ENCODE measurements around the gene PRELP. TPM values are rescaled to one million over a fixed set of nuclear protein-coding genes. Genes with fewer than 3 reads are reported as not detected.

The PRELP gene
- total and polyA plus RNA-seq, 2 of the 8 experiments (the other 6 are each of a cell fraction or from before 2014, with no cell fraction given): 0.13 to 0.23 TPM

- H3K9ac ChIP-seq (replicated peaks in 1 of 4; ENCODE audit: extremely low read depth in 1 of 4, low read depth in 3 of 4, low read length in 3 of 4): no peak overlapping the region; a peak in 1 of 7 replicates
- 65% methylated on average over 6 of the region's 6 CpGs; no CpG with 5 or more reads in 1 of the 2 experiments for WGBS, 2 experiments (ENCODE audit: extremely low coverage in 1 of 2, insufficient coverage in 1 of 2, insufficient read length in 1 of 2, insufficient replicate concordance in 2 of 2, low coverage in 1 of 2, low lambda C conversion rate in 2 of 2, missing lambda C conversion rate in 1 of 2)
- TF ChIP-seq CHD1 (IDR thresholded peaks at IDR 0.05; ENCODE audit: low read depth, low read length) (no peak), TCF12 (IDR thresholded peaks at IDR 0.05; ENCODE audit: low read depth, low read length) (no peak), CTBP2 (IDR thresholded peaks at IDR 0.05; ENCODE audit: borderline replicate concordance, insufficient read depth, insufficient read length, low read length) (no peak), EP300 (IDR thresholded peaks at IDR 0.05; ENCODE audit: borderline replicate concordance in 1 of 2, low read depth in 2 of 2, low read length in 2 of 2) (no peak), CBX5 (IDR thresholded peaks at IDR 0.05; ENCODE audit: low read depth, low read length) (no peak), USF2 (IDR thresholded peaks at IDR 0.05; ENCODE audit: low read length) (no peak), SIX5 (IDR thresholded peaks at IDR 0.05; ENCODE audit: low read depth, low read length) (no peak), EZH2 (IDR thresholded peaks at IDR 0.05; ENCODE audit: low read depth, low read length, severe bottlenecking) (no peak), RNF2 (IDR thresholded peaks at IDR 0.05; ENCODE audit: borderline replicate concordance, low read depth, low read length, missing control alignments, poor library complexity, severe bottlenecking) (no peak), SP4 (IDR thresholded peaks at IDR 0.05; ENCODE audit: low read length) (no peak), BRCA1 (IDR thresholded peaks at IDR 0.05; ENCODE audit: low read depth, low read length) (no peak), TAF7 (optimal IDR thresholded peaks at IDR 0.05; ENCODE audit: borderline replicate concordance, low read depth, low read length) (no peak)
Observed at GRCh38 chr1:203519896-203520295, 44.3 kb downstream of the PRELP start.

More at GRCh38 chr1:203519896-203520295, 44.3 kb downstream of the PRELP start:
- Histone ChIP-seq H3K9me3 (ENCODE audit: insufficient read depth in 2 of 2, low read depth in 1 of 2, low read length in 1 of 2) (no peaks in the 10 kb centered on the region), H2BK120ac (replicated peaks; ENCODE audit: low read depth, low read length) (no peak overlapping the region), H3K56ac (replicated peaks; ENCODE audit: insufficient read length, low read depth, low read length) (no peak overlapping the region), H2AFZ (ENCODE audit: low read length) (no peak overlapping the region), H2BK12ac (ENCODE audit: low read depth, low read length) (peak overlapping the region; percentile 98), H4K91ac (replicated peaks; ENCODE audit: insufficient read length, low read length) (peak overlapping the region; percentile 41), H4K8ac (ENCODE audit: extremely low read depth, insufficient read depth, low read length) (no peak overlapping the region), H2BK20ac (ENCODE audit: low read length) (peak overlapping the region; percentile 76), H3K27me3 (replicated peaks in 1 of 4; ENCODE audit: control insufficient read depth in 3 of 4, extremely low read depth in 1 of 4, insufficient read depth in 3 of 4, low read length in 3 of 4) (peaks cover 7 to 61% (median 49%) of the 10 kb centered on the region in 4 experiments), H3K14ac (ENCODE audit: insufficient read length) (no peak overlapping the region), H3K4me1 (replicated peaks in 1 of 4; ENCODE audit: control insufficient read depth in 3 of 4, insufficient read depth in 4 of 4, low read length in 3 of 4) (peaks cover 27 to 63% (median 42%) of the 10 kb centered on the region in 4 experiments), H2BK15ac (ENCODE audit: low read length) (peak overlapping the region; percentile 98), H3K27ac (ENCODE audit: low read depth, low read length) (no peak overlapping the region), H3K79me2 (ENCODE audit: control insufficient read depth in 1 of 2, insufficient read depth in 2 of 2, low read length in 2 of 2) (no peaks in the 10 kb centered on the region), H3K23me2 (ENCODE audit: low read depth, low read length) (peaks cover 2% of the 10 kb centered on the region; the same call in 1 of the 2 replicates), H3K18ac (ENCODE audit: extremely low read depth, low read length) (peak overlapping the region; percentile 84), H3K36me3 (ENCODE audit: control insufficient read depth in 2 of 4, insufficient read depth in 4 of 4, low read length in 3 of 4) (no peaks in the 10 kb centered on the region), H3K4ac (replicated peaks; ENCODE audit: insufficient read length, low read depth, low read length) (no peak overlapping the region), H2AK5ac (ENCODE audit: low read depth, low read length) (peak overlapping the region; percentile 82), H2BK5ac (ENCODE audit: low read depth, low read length) (peak overlapping the region; percentile 63; the same call in 1 of the 2 replicates), H4K20me1 (replicated peaks in 1 of 2; ENCODE audit: control insufficient read depth in 1 of 2, insufficient read depth in 2 of 2, low read length in 2 of 2) (peaks cover 0 to 2% of the 10 kb centered on the region in 2 experiments), H3K79me1 (ENCODE audit: low read depth, low read length) (no peaks in the 10 kb centered on the region), H4K5ac (ENCODE audit: insufficient read length, low read depth, low read length) (no peak overlapping the region), H3K4me3 (ENCODE audit: extremely low read depth in 1 of 4, insufficient read depth in 2 of 4, low read depth in 3 of 4, low read length in 4 of 4) (peak overlapping the region in 1 of 4 experiments; percentile 47; a peak in 1 of 8 replicates), H3K4me2 (ENCODE audit: insufficient read depth in 1 of 2, low read depth in 2 of 2, low read length in 2 of 2) (peak overlapping the region; percentile 62 to 63), H3K23ac (ENCODE audit: insufficient read length) (no peak overlapping the region)
- FAIRE-seq: no peak
- ChIA-PET POLR2A (ENCODE audit: partially characterized antibody) (interaction anchor here (0.8 to 1.4 kb wide), 8 partner anchors 13 to 277 kb away, joined by 3 to 5 read pairs (median 3); partner anchors contain the start of gene ATP2B4), CTCF (ENCODE audit: partially characterized antibody) (interaction anchor here (0.6 to 13.3 kb wide), 6 partner anchors 13 to 587 kb away, joined by 3 to 108 read pairs (median 4); no protein-coding TSS in a partner anchor)
- no peak for DNase-seq (ENCODE audit: low read depth in 1 of 2, low spot score in 2 of 2)
